K562 (cell line): ENCODE results near the gene PSMD11.

Experiments used
- CBFB ChIP-seq: sonication (generic); formaldehyde crosslinking; IDR thresholded peaks from 2 replicates; pipeline ENCODE4 v1.4.0; 2020; ENCODE audit warnings: mild to moderate bottlenecking, missing genetic modification reagents
- CEBPB ChIP-seq: fragments of 450-650 bp; IDR thresholded peaks from 2 replicates; pipeline ENCODE4 v1.6.1; 2016; ENCODE audit warnings: missing genetic modification characterization, missing compliant biosample characterization
- CTCF ChIP-seq, 3 experiments: IDR thresholded peaks in 2 of 3; conservative IDR thresholded peaks in 1 of 3; 2 replicates each; pipeline ENCODE4 v1.5.1; 2011 to 2012; ENCODE audit warnings: low read length in 3 of 3, mild to moderate bottlenecking in 3 of 3, control low read depth in 2 of 3, improper control_type of control experiment in 1 of 3, inconsistent platforms in 1 of 3, low read depth in 1 of 3, mixed read lengths in 1 of 3, moderate library complexity in 1 of 3; ENCODE audit not compliant: insufficient read depth in 2 of 3
- HNRNPH1 ChIP-seq: fragments of 200-400 bp; formaldehyde crosslinking; optimal IDR thresholded peaks from 2 replicates; pipeline ENCODE3; 2017; ENCODE audit warnings: low read depth, mild to moderate bottlenecking, low read length, moderate library complexity
- KAT8 ChIP-seq: fragments of 450-650 bp; IDR thresholded peaks from 2 replicates; pipeline ENCODE4 v1.6.1; 2016; ENCODE audit warnings: low read depth, mild to moderate bottlenecking
- ZBTB17 ChIP-seq: fragments of 450-650 bp; formaldehyde crosslinking; IDR thresholded peaks from 2 replicates; pipeline ENCODE4 v1.4.0; 2020; ENCODE audit warnings: mild to moderate bottlenecking
- TF ChIP-seq, protein P1 (sequence below): fragments of 450-650 bp; formaldehyde crosslinking; IDR thresholded peaks from 2 replicates; pipeline ENCODE4 v1.4.0; 2020; ENCODE audit warnings: mild to moderate bottlenecking, mixed read lengths

DNA sequence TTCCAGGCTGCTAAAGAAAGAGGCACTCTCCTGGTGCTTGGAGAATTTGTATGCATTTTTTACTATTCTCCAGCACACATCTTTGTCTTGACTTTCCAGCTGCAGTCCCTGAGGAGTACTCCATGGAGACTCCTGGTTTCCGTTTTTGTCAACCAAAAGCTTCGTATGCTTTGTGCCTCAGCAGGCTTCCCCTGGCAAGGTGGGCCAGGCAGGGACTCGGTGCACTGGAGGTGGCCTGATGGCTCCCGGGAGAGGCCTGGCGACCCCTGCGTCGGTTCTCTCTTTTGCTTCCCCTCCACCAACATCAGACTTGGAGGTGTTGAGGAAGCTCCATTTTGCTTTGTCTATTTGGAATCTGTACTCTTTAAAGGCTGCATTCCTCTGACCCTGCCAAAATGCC is 66.2 kb downstream of the PSMD11 start:
- TF ChIP-seq CEBPB (tag) (no peak), KAT8 (no peak), ZBTB17 (CRISPR knock-in tag) (no peak), CBFB (CRISPR knock-in tag) (no peak), HNRNPH1 (no peak), CTCF (IDR thresholded peaks at IDR 0.05 in 2 of 3, conservative IDR thresholded peaks at IDR 0.05 in 1 of 3; ENCODE audit: insufficient read depth in 2 of 3, low read depth in 1 of 3, low read length in 3 of 3) (no peak)
- TF ChIP-seq, protein P1, sequence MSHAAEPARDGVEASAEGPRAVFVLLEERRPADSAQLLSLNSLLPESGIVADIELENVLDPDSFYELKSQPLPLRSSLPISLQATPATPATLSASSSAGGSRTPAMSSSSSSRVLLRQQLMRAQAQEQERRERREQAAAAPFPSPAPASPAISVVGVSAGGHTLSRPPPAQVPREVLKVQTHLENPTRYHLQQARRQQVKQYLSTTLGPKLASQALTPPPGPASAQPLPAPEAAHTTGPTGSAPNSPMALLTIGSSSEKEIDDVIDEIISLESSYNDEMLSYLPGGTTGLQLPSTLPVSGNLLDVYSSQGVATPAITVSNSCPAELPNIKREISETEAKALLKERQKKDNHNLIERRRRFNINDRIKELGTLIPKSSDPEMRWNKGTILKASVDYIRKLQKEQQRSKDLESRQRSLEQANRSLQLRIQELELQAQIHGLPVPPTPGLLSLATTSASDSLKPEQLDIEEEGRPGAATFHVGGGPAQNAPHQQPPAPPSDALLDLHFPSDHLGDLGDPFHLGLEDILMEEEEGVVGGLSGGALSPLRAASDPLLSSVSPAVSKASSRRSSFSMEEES (CRISPR knock-in tag), result no peak
